HepG2 (cell line): ENCODE measurements around the gene TSPAN3.

Experiments
- BORCS8-MEF2B ChIP-seq: sonication (generic); formaldehyde crosslinking; IDR thresholded peaks from 2 replicates; pipeline ENCODE4 v1.8.0; 2022; ENCODE audit warnings: mild to moderate bottlenecking, missing genetic modification reagents
- CTCF ChIP-seq: sonication (generic); formaldehyde crosslinking; IDR thresholded peaks from 2 replicates; pipeline ENCODE4 v1.5.0; 2020; ENCODE audit warnings: mild to moderate bottlenecking, missing genetic modification reagents, moderate library complexity
- DR1 ChIP-seq: sonication (generic); formaldehyde crosslinking; IDR thresholded peaks from 2 replicates; pipeline ENCODE4 v1.8.0; 2021; ENCODE audit warnings: mild to moderate bottlenecking, missing genetic modification reagents, inconsistent platforms
- GTF3A ChIP-seq: sonication (generic); formaldehyde crosslinking; conservative IDR thresholded peaks from 2 replicates; pipeline ENCODE4 v1.4.0; 2020; ENCODE audit warnings: mild to moderate bottlenecking, missing genetic modification reagents
- KDM5A ChIP-seq: fragments of 200-600 bp; sonication (generic); IDR thresholded peaks from 2 replicates; pipeline ENCODE4 v1.7.0; 2018; ENCODE audit warnings: antibody characterized with exemption, mild to moderate bottlenecking, low read length, borderline replicate concordance
- NFKB2 ChIP-seq: sonication (generic); formaldehyde crosslinking; IDR thresholded peaks from 2 replicates; pipeline ENCODE4 v1.4.0; 2020; ENCODE audit warnings: missing genetic modification reagents, borderline replicate concordance
- POLR2A ChIP-seq, 2 experiments: IDR thresholded peaks; 2 replicates each; pipeline ENCODE4 v1.6.1; 2011; ENCODE audit warnings: low read depth in 2 of 2, low read length in 2 of 2, mild to moderate bottlenecking in 1 of 2, moderate library complexity in 1 of 2; ENCODE audit not compliant: insufficient read depth in 1 of 2
- RFX5 ChIP-seq: IDR thresholded peaks from 2 replicates; pipeline ENCODE4 v1.6.1; 2011; ENCODE audit warnings: low read depth, low read length, improper control_type of control experiment
- SNRNP70 ChIP-seq: fragments of 200-400 bp; formaldehyde crosslinking; IDR thresholded peaks from 2 replicates; pipeline ENCODE4 v1.6.1; 2017; ENCODE audit warnings: mild to moderate bottlenecking, low read depth, low read length, moderate library complexity
- SOX6 ChIP-seq, 2 experiments: fragments of 450-650 bp in 1 of 2; sonication (generic) in 1 of 2; formaldehyde crosslinking in 1 of 2; IDR thresholded peaks; 2 replicates each; pipeline versions ENCODE4 v1.4.0 to v1.6.1; 2017 to 2020; ENCODE audit warnings: antibody characterized with exemption in 1 of 2, mild to moderate bottlenecking in 1 of 2, missing genetic modification reagents in 1 of 2
- ZNF576 ChIP-seq: sonication (generic); formaldehyde crosslinking; IDR thresholded peaks from 2 replicates; pipeline ENCODE4 v1.4.0; 2020; ENCODE audit warnings: mild to moderate bottlenecking, missing genetic modification reagents

GRCh38 chr15:77107531-77108355 is 36.8 kb upstream of the TSPAN3 start:
- TF ChIP-seq RFX5 (no peak), ZNF576 (no peak), CTCF (CRISPR knock-in tag) (peak; percentile 87), POLR2A (IDR thresholded peaks at IDR 0.05; ENCODE audit: insufficient read depth in 1 of 2, low read depth in 2 of 2, low read length in 2 of 2) (no peak), SNRNP70 (no peak), NFKB2 (CRISPR knock-in tag) (no peak), SOX6 (IDR thresholded peaks at IDR 0.05) (no peak), SOX6 (CRISPR knock-in tag; IDR thresholded peaks at IDR 0.05) (no peak), BORCS8-MEF2B (CRISPR knock-in tag) (no peak), DR1 (CRISPR knock-in tag) (no peak), GTF3A (CRISPR knock-in tag) (no peak), KDM5A (no peak)
